Measurements from ENCODE around the gene KCNIP3. TPM values are rescaled to one million over a fixed set of nuclear protein-coding genes. Genes with fewer than 3 reads are reported as not detected.

KCNIP3 gene
- total RNA-seq, 1 donor from 2014 or later, result 6.3 TPM

DNA sequence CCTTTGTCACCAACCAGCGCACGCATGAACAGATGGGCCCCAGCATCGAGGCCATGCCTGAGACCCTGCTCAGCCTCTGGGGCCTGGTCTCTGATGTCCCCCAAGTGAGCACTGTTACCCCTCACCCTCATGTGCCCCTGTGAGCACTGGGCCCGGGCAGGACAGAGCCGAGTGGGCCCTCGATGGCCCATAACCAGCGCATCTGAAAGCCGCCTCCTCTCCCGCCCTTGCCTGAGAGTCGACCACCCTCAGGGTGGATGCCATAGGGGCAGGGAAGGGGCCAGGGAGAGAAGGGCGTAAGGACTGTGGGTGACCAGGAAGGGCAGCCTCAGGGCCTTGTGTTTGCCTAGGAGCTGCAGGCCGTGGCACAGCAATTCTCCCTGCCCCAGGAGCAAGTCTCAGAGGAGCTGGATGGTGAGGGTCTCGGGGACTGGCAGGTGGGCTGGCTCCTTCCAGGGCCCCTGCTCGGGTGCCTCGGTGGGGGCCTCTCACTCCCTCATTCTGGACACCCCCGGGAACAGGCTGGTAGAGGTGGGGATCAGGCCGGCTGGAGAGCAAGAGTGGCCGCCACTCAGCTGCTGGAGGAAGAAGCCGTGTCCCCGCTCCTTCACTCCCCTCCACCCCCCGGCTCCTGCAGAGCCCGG, 20.8 kb upstream of the KCNIP3 start:
- Mint-ChIP-seq H3K27ac (no peak overlapping the region), H3K4me3 (ENCODE audit: low read depth) (no peak overlapping the region), H3K27me3 (no peaks in the 10 kb centered on the region), H3K36me3 (ENCODE audit: insufficient read depth) (no peaks in the 10 kb centered on the region), H3K4me1 (ENCODE audit: low read depth) (peaks cover 8% of the 10 kb centered on the region), H3K9me3 (ENCODE audit: low read depth) (no peaks in the 10 kb centered on the region)
- TF ChIP-seq, protein P1, sequence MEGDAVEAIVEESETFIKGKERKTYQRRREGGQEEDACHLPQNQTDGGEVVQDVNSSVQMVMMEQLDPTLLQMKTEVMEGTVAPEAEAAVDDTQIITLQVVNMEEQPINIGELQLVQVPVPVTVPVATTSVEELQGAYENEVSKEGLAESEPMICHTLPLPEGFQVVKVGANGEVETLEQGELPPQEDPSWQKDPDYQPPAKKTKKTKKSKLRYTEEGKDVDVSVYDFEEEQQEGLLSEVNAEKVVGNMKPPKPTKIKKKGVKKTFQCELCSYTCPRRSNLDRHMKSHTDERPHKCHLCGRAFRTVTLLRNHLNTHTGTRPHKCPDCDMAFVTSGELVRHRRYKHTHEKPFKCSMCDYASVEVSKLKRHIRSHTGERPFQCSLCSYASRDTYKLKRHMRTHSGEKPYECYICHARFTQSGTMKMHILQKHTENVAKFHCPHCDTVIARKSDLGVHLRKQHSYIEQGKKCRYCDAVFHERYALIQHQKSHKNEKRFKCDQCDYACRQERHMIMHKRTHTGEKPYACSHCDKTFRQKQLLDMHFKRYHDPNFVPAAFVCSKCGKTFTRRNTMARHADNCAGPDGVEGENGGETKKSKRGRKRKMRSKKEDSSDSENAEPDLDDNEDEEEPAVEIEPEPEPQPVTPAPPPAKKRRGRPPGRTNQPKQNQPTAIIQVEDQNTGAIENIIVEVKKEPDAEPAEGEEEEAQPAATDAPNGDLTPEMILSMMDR (IDR thresholded peaks at IDR 0.05; ENCODE audit: unreplicated experiment), result no peak
- DNase-seq (ENCODE audit: low spot score, unreplicated experiment), result no peak

DNA sequence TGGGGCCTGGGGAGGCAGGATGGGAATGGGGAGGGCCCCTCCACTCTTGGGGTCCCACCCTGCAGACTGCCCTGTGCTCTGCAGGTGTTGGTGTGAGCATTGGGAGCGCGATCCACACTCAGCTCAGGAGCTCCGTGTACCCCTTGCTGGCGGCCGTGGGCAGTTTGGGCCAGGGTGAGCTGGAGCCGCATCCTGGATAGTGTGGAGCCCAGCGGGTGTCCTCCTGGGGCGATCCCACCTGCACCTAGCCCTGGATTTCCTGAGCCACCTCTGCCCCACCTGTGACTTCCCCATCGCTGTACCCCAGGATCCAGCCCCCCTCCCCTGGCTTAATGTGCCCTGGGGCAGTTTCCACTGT, 20.3 kb upstream of the KCNIP3 start:
- Mint-ChIP-seq H3K36me3 (ENCODE audit: insufficient read depth) (no peaks in the 10 kb centered on the region), H3K4me3 (ENCODE audit: low read depth) (no peak overlapping the region), H3K27me3 (no peaks in the 10 kb centered on the region), H3K27ac (no peak overlapping the region), H3K9me3 (ENCODE audit: low read depth) (no peaks in the 10 kb centered on the region), H3K4me1 (ENCODE audit: low read depth) (peaks cover 8% of the 10 kb centered on the region)
- no peak for DNase-seq (ENCODE audit: low spot score, unreplicated experiment)
- TF ChIP-seq, protein P1 (IDR thresholded peaks at IDR 0.05; ENCODE audit: unreplicated experiment), result no peak

DNA sequence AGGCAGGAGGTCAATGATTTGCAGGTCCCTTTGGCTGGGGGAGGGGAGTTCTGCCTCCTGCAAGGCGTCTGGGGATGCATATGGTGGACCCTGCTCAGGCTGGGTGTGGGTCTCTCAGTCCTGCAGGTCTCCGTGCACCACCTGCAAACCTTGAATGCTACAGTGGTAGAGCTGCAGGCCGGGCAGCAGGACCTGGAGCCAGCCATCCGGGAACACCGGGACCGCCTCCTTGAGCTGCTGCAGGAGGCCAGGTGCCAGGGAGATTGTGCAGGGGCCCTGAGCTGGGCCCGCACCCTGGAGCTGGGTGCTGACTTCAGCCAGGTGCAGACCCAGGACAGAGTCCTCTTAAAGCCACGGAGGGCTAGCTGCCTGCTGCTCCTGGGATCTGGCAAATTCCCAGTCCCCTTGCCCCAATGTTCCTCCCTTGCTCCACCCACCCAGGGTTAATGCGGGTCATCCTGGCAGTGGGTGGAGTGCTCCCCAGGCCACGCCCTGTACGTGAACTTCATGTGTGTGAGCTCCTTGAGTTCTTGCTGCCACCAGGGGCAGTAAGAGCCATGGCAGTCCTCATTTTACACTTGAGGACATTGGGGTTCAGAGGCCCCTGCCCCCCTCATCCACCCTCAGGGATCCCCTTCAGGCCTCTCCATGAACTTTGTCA, 19.8 kb upstream of the KCNIP3 start:
- TF ChIP-seq, protein P1 (IDR thresholded peaks at IDR 0.05; ENCODE audit: unreplicated experiment), result peak; percentile 13
- Mint-ChIP-seq H3K36me3 (ENCODE audit: insufficient read depth) (peaks cover 2% of the 10 kb centered on the region), H3K27ac (no peak overlapping the region), H3K27me3 (no peaks in the 10 kb centered on the region), H3K9me3 (ENCODE audit: low read depth) (no peaks in the 10 kb centered on the region), H3K4me3 (ENCODE audit: low read depth) (no peak overlapping the region), H3K4me1 (ENCODE audit: low read depth) (peaks cover 8% of the 10 kb centered on the region)
- DNase-seq (ENCODE audit: low spot score, unreplicated experiment), result no peak

DNA sequence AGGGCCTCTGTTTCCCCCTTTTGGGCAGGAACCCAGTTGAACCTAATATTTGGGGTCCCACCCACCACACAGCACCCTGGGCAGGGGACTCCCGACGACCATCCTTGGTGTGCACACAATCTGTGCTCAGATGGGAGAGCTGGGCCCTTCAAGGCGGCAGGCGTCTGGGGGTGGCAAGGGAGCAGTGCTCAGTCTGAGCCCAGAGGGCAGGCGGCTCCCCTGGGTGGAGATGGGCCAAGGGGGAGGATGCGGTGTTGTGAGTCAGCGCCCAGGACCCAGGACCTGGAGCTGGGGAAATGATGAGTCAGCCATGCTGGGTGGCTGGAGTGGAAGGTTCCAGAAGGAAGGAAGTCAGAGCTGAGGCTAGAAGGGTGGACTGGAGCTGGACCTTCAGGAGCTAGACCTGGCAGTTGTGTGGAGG, 19.1 kb upstream of the KCNIP3 start:
- DNase-seq (ENCODE audit: low spot score, unreplicated experiment), result no peak
- TF ChIP-seq, protein P1 (IDR thresholded peaks at IDR 0.05; ENCODE audit: unreplicated experiment), result no peak
- no peak overlapping the region for H3K4me3 Mint-ChIP-seq (ENCODE audit: low read depth)
- peaks cover 2% of the 10 kb centered on the region for H3K36me3 Mint-ChIP-seq (ENCODE audit: insufficient read depth)
- H3K27ac Mint-ChIP-seq, result no peak overlapping the region
- no peaks in the 10 kb centered on the region for H3K27me3 Mint-ChIP-seq
- H3K4me1 Mint-ChIP-seq (ENCODE audit: low read depth), result peaks cover 8% of the 10 kb centered on the region
- no peaks in the 10 kb centered on the region for H3K9me3 Mint-ChIP-seq (ENCODE audit: low read depth)

DNA sequence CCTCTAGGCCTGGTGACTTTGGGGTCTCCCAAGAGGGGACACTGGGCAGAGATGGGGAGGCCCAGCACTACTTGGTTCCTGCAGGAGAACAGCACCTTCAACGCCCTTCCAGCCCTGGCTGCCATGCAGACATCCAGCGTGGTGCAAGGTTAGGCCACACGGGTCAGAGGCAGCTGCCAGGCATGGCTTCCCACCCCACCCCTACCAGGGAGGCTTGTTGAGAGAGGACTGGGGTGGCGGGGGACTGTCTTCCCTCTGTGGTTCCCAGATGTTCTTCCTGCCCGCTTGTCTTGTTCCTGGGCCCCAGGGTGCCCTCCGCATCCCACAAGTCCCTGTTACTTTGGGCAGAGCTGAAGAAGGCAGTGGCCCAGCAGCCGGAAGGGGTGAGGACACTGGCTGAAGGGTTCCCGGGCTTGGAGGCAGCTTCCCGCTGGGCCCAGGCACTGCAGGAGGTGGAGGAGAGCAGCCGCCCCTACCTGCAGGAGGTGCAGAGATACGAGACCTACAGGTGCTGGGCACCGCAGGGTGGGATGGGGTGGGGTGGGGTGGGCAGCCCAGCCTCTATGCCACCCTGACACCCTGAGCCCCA, 18.4 kb upstream of the KCNIP3 start:
- H3K36me3 Mint-ChIP-seq (ENCODE audit: insufficient read depth), result peaks cover 2% of the 10 kb centered on the region
- H3K4me1 Mint-ChIP-seq (ENCODE audit: low read depth), result peaks cover 8% of the 10 kb centered on the region
- no peak overlapping the region for H3K27ac Mint-ChIP-seq
- TF ChIP-seq, protein P1 (IDR thresholded peaks at IDR 0.05; ENCODE audit: unreplicated experiment), result no peak
- no peaks in the 10 kb centered on the region for H3K27me3 Mint-ChIP-seq
- DNase-seq (ENCODE audit: low spot score, unreplicated experiment), result no peak
- no peaks in the 10 kb centered on the region for H3K9me3 Mint-ChIP-seq (ENCODE audit: low read depth)
- no peak overlapping the region for H3K4me3 Mint-ChIP-seq (ENCODE audit: low read depth)

Data from progenitor cell of endocrine pancreas (in vitro differentiated cells).